H9 (cell line): ENCODE measurements around the gene NHLH1. TPM values are rescaled to one million over a fixed set of nuclear protein-coding genes. Genes with fewer than 3 reads are reported as not detected.

ENCODE experiments used
- DNase-seq: peaks from one replicate; pipeline ENCODE4 v3.0.0-alpha.2; 2017
- H2AFZ ChIP-seq: one replicate; pipeline ENCODE4 v1.6.1; 2013; ENCODE audit warnings: mild to moderate bottlenecking, low read length, control low read depth, moderate library complexity
- H2AK5ac ChIP-seq: 2 replicates; pipeline ENCODE4 v1.6.1; 2013; ENCODE audit warnings: low read length, control low read depth, mixed read lengths; ENCODE audit not compliant: insufficient read length
- H2BK120ac ChIP-seq: one replicate; pipeline ENCODE4 v1.6.1; 2013; ENCODE audit warnings: low read depth, mild to moderate bottlenecking, low read length, control low read depth, inconsistent platforms; ENCODE audit not compliant: poor library complexity, severe bottlenecking
- H2BK12ac ChIP-seq: 2 replicates; pipeline ENCODE4 v1.6.1; 2013; ENCODE audit warnings: low read length, control low read depth, mixed read lengths, low read depth; ENCODE audit not compliant: insufficient read length
- H2BK15ac ChIP-seq: 2 replicates; pipeline ENCODE4 v1.6.1; 2013; ENCODE audit warnings: low read depth, low read length, control low read depth
- H2BK20ac ChIP-seq: one replicate; pipeline ENCODE4 v1.6.1; 2013; ENCODE audit warnings: low read depth, mild to moderate bottlenecking, low read length, control low read depth, inconsistent platforms; ENCODE audit not compliant: poor library complexity, severe bottlenecking
- H2BK5ac ChIP-seq: 2 replicates; pipeline ENCODE4 v1.6.1; 2013; ENCODE audit warnings: low read length, control low read depth, mixed read lengths; ENCODE audit not compliant: insufficient read length
- H3K14ac ChIP-seq: 2 replicates; pipeline ENCODE4 v1.6.1; 2013; ENCODE audit warnings: low read length, control low read depth; ENCODE audit not compliant: insufficient read depth
- H3K18ac ChIP-seq: 2 replicates; pipeline ENCODE4 v1.6.1; 2013; ENCODE audit warnings: low read depth, mild to moderate bottlenecking, mixed read lengths, low read length, control low read depth; ENCODE audit not compliant: insufficient read length
- H3K23ac ChIP-seq: 2 replicates; pipeline ENCODE4 v1.6.1; 2013; ENCODE audit warnings: low read length, control low read depth, mixed read lengths, low read depth; ENCODE audit not compliant: insufficient read length
- H3K23me2 ChIP-seq: 2 replicates; pipeline ENCODE4 v1.6.1; 2013; ENCODE audit warnings: low read depth, mild to moderate bottlenecking, mixed read lengths, low read length, control low read depth; ENCODE audit not compliant: insufficient read length, poor library complexity, severe bottlenecking
- H3K27ac ChIP-seq: 2 replicates; pipeline ENCODE4 v1.5.1; 2013; ENCODE audit warnings: low read length, control low read depth, mixed read lengths, low read depth; ENCODE audit not compliant: insufficient read length
- H3K27me3 ChIP-seq: 2 replicates; pipeline ENCODE4 v1.6.1; 2013; ENCODE audit warnings: low read length, control low read depth, inconsistent platforms; ENCODE audit not compliant: insufficient read depth
- H3K4ac ChIP-seq: 2 replicates; pipeline ENCODE4 v1.6.1; 2013; ENCODE audit warnings: low read depth, mild to moderate bottlenecking, control low read depth, inconsistent platforms, low read length, moderate library complexity
- H3K4me1 ChIP-seq: 2 replicates; pipeline ENCODE4 v1.6.1; 2013; ENCODE audit warnings: low read length, control low read depth, inconsistent platforms; ENCODE audit not compliant: insufficient read depth
- H3K4me2 ChIP-seq: 2 replicates; pipeline ENCODE4 v1.6.1; 2013; ENCODE audit warnings: low read length, control low read depth, mixed read lengths; ENCODE audit not compliant: insufficient read length, insufficient read depth
- H3K56ac ChIP-seq: 2 replicates; pipeline ENCODE4 v1.6.1; 2013; ENCODE audit warnings: low read depth, mild to moderate bottlenecking, mixed read lengths, low read length, control low read depth; ENCODE audit not compliant: insufficient read length
- H3K79me1 ChIP-seq: 2 replicates; pipeline ENCODE4 v1.6.1; 2013; ENCODE audit warnings: low read depth, mild to moderate bottlenecking, moderate library complexity, low read length, control low read depth, inconsistent platforms; ENCODE audit not compliant: insufficient read depth, poor library complexity, severe bottlenecking
- H3K79me2 ChIP-seq: 2 replicates; pipeline ENCODE4 v1.6.1; 2013; ENCODE audit warnings: low read length, control low read depth, inconsistent platforms; ENCODE audit not compliant: insufficient read depth
- H3K9ac ChIP-seq: 2 replicates; pipeline ENCODE4 v1.6.1; 2013; ENCODE audit warnings: low read length, control low read depth, mixed read lengths; ENCODE audit not compliant: insufficient read length; ENCODE audit errors: extremely low read depth
- H3K9me3 ChIP-seq: one replicate; pipeline ENCODE4 v1.6.1; 2013; ENCODE audit warnings: low read depth, low read length, inconsistent platforms; ENCODE audit not compliant: control insufficient read depth
- H3T11ph ChIP-seq: one replicate; pipeline ENCODE4 v1.6.1; 2013; ENCODE audit warnings: mild to moderate bottlenecking, low read length, control low read depth, inconsistent platforms
- H4K20me1 ChIP-seq: one replicate; pipeline ENCODE4 v1.6.1; 2013; ENCODE audit not compliant: control insufficient read depth, insufficient read length, insufficient read depth
- H4K5ac ChIP-seq: 2 replicates; pipeline ENCODE4 v1.6.1; 2013; ENCODE audit warnings: low read depth, mild to moderate bottlenecking, mixed read lengths, low read length, control low read depth; ENCODE audit not compliant: insufficient read length
- H4K8ac ChIP-seq: replicated peaks from 2 replicates; pipeline ENCODE4 v1.6.1; 2013; ENCODE audit warnings: low read length, control low read depth, mixed read lengths, low read depth; ENCODE audit not compliant: insufficient read length
- H4K91ac ChIP-seq: 2 replicates; pipeline ENCODE4 v1.6.1; 2013; ENCODE audit warnings: low read depth, mild to moderate bottlenecking, moderate library complexity, mixed read lengths, low read length, control low read depth; ENCODE audit not compliant: insufficient read length
- H3K27ac Mint-ChIP-seq, 3 experiments: 2 replicates in 2 of 3; 3 replicates in 1 of 3; pipeline ENCODE4 v1.8.0; 2020 to 2021; ENCODE audit warnings: mixed read lengths in 3 of 3, mild to moderate bottlenecking in 1 of 3, moderate library complexity in 1 of 3
- H3K27me3 Mint-ChIP-seq: 2 replicates; pipeline ENCODE4 v1.8.0; 2021; ENCODE audit warnings: low read depth, mild to moderate bottlenecking, moderate library complexity, mixed read lengths
- H3K36me3 Mint-ChIP-seq, 3 experiments: 2 replicates in 2 of 3; 3 replicates in 1 of 3; pipeline ENCODE4 v1.8.0; 2020 to 2021; ENCODE audit warnings: low read depth in 3 of 3, mixed read lengths in 3 of 3; ENCODE audit not compliant: insufficient read depth in 1 of 3
- H3K4me1 Mint-ChIP-seq, 2 experiments: 2 replicates each; pipeline ENCODE4 v1.8.0; 2020; ENCODE audit warnings: mixed read lengths in 2 of 2
- H3K4me3 Mint-ChIP-seq, 2 experiments: 2 replicates in 1 of 2; 3 replicates in 1 of 2; pipeline ENCODE4 v1.8.0; 2020 to 2021; ENCODE audit warnings: mild to moderate bottlenecking in 2 of 2, mixed read lengths in 2 of 2, moderate library complexity in 1 of 2
- H3K9me3 Mint-ChIP-seq, 2 experiments: 2 replicates in 1 of 2; 3 replicates in 1 of 2; pipeline ENCODE4 v1.8.0; 2020; ENCODE audit warnings: mild to moderate bottlenecking in 2 of 2, mixed read lengths in 2 of 2, moderate library complexity in 1 of 2
- WGBS: extraction: QIAGEN DNeasy Blood & Tissue Kit; methylation state at CpG from one replicate; pipeline ENCODE4 v1.1.7; 2013; ENCODE audit warnings: missing lambda C conversion rate, low lambda C conversion rate, mixed read lengths; ENCODE audit not compliant: insufficient read length; ENCODE audit errors: extremely low coverage; 5-methylcytosine and 5-hydroxymethylcytosine counted together
- total RNA-seq: library from RNA; stranded (reverse); gene quantifications from 2 replicates; pipeline ENCODE4 v1.2.1, GENCODE V29; 2021
- TF ChIP-seq, protein P1 (sequence below): fragments of 200-600 bp; sonication (generic); conservative IDR thresholded peaks from 3 replicates; pipeline ENCODE4 v1.8.0; 2021; ENCODE audit warnings: antibody characterized with exemption, mild to moderate bottlenecking

Gene NHLH1
- total RNA-seq, 1 experiment from 2014 or later, result 1.5 TPM

DNA sequence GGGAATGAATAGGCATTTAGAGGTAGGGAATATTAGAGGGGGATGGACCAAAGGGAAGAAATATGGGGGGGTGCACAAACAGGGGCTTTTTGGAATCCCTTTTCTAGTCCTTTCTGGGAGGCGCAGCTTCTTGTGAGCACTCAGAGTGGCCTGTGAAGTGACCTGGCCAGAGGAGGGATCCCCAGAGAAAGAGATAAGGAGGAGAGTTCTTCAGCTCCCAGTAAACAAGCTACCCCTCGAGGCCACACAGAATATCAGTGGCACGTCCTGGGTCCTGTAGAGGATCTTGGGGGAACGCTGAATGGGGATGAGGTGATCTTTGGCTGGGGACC, 52.9 kb downstream of the NHLH1 start:
- H2BK15ac ChIP-seq, result no peak overlapping the region
- H4K91ac ChIP-seq, result no peak overlapping the region
- H3K9me3 Mint-ChIP-seq, result no peaks in the 10 kb centered on the region
- no peak overlapping the region for H3K27ac ChIP-seq
- no peak overlapping the region for H3K4me2 ChIP-seq
- H4K5ac ChIP-seq, result no peak overlapping the region
- no peak overlapping the region for H3K23ac ChIP-seq
- H3K4ac ChIP-seq, result no peak overlapping the region
- H3K4me1 ChIP-seq, result no peaks in the 10 kb centered on the region
- no peaks in the 10 kb centered on the region for H3K9me3 ChIP-seq
- no peak overlapping the region for H3K9ac ChIP-seq
- no peaks in the 10 kb centered on the region for H3K27me3 Mint-ChIP-seq
- WGBS, result no CpG with 5 or more reads among the region's 4 CpGs
- no peaks in the 10 kb centered on the region for H3K79me2 ChIP-seq
- no peaks in the 10 kb centered on the region for H3K79me1 ChIP-seq
- H3K23me2 ChIP-seq, result no peaks in the 10 kb centered on the region
- no peak overlapping the region for H3K4me3 Mint-ChIP-seq
- no peak overlapping the region for H3K56ac ChIP-seq
- H3K27ac Mint-ChIP-seq, result no peak overlapping the region
- TF ChIP-seq, protein P1, sequence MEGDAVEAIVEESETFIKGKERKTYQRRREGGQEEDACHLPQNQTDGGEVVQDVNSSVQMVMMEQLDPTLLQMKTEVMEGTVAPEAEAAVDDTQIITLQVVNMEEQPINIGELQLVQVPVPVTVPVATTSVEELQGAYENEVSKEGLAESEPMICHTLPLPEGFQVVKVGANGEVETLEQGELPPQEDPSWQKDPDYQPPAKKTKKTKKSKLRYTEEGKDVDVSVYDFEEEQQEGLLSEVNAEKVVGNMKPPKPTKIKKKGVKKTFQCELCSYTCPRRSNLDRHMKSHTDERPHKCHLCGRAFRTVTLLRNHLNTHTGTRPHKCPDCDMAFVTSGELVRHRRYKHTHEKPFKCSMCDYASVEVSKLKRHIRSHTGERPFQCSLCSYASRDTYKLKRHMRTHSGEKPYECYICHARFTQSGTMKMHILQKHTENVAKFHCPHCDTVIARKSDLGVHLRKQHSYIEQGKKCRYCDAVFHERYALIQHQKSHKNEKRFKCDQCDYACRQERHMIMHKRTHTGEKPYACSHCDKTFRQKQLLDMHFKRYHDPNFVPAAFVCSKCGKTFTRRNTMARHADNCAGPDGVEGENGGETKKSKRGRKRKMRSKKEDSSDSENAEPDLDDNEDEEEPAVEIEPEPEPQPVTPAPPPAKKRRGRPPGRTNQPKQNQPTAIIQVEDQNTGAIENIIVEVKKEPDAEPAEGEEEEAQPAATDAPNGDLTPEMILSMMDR, result no peak
- H2AFZ ChIP-seq, result no peak overlapping the region
- no peak overlapping the region for H2AK5ac ChIP-seq
- H3K4me1 Mint-ChIP-seq, result peaks cover 0 to 2% of the 10 kb centered on the region in 2 experiments; a peak in 1 of 4 replicates
- no peak overlapping the region for H3K18ac ChIP-seq
- H3K36me3 Mint-ChIP-seq, result peaks cover 34 to 82% (median 71%) of the 10 kb centered on the region in 3 experiments; a peak in 6 of 7 replicates
- H4K8ac ChIP-seq, result no peak overlapping the region
- H2BK5ac ChIP-seq, result no peak overlapping the region
- no peak overlapping the region for H2BK12ac ChIP-seq
- H3T11ph ChIP-seq, result no peak overlapping the region
- H2BK120ac ChIP-seq, result no peak overlapping the region
- H3K27me3 ChIP-seq, result no peaks in the 10 kb centered on the region
- H2BK20ac ChIP-seq, result no peak overlapping the region
- no peak overlapping the region for H3K14ac ChIP-seq
- no peaks in the 10 kb centered on the region for H4K20me1 ChIP-seq
- DNase-seq, result no peak
